ENCODE measurements around the gene CASP10.
"Not testable (repeated sequence)": the region's sequence is repeated elsewhere in the genome, so short reads cannot be mapped to it uniquely, and the experiment has no call there.

The CASP10 gene

GRCh38 chr2:201233812-201234662 is 51.1 kb downstream of the CASP10 start:
- TF ChIP-seq CTCF (IDR thresholded peaks at IDR 0.05; ENCODE audit: control insufficient read depth, extremely low read depth, insufficient read depth), result no peak
- no peak for DNase-seq (ENCODE audit: low read depth)
- H3K4me3 ChIP-seq (ENCODE audit: low read depth, low read length), result peak overlapping the region; percentile 77

DNA sequence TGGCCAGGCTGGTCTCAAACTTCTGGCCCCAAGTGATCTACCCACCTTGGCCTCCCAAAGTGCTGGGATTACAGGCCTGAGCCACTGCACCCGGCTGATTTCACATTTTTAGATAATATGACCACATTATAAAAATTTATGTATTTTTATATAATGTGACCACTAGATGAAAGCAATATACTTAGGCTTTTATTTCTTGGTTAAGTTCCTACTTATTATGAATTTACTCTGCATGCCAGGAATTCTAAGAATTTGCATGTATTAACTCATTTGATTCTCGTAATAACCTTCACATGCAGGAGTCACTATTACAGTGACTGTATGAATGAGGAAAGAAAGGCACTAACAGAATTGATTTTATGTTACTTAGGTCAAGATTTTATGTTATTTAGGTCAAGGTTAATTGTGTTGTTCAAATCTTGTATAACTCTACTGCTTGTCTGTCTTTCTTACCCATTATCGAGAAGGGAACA is 51.8 kb downstream of the CASP10 start:
- DNase-seq (ENCODE audit: low read depth), result no peak
- no peak for TF ChIP-seq CTCF (IDR thresholded peaks at IDR 0.05; ENCODE audit: control insufficient read depth, extremely low read depth, insufficient read depth)
- peak overlapping the region; percentile 77 for H3K4me3 ChIP-seq (ENCODE audit: low read depth, low read length)

- H3K4me3 ChIP-seq (ENCODE audit: low read depth, low read length), result no peak overlapping the region
- DNase-seq (ENCODE audit: low read depth), result no peak
- TF ChIP-seq CTCF (IDR thresholded peaks at IDR 0.05; ENCODE audit: control insufficient read depth, extremely low read depth, insufficient read depth), result peak; percentile 30
Observed at GRCh38 chr2:201235860-201236811, 53.2 kb downstream of the CASP10 start.

- DNase-seq (ENCODE audit: low read depth), result no peak
- no peak for TF ChIP-seq CTCF (IDR thresholded peaks at IDR 0.05; ENCODE audit: control insufficient read depth, extremely low read depth, insufficient read depth)
- no peak overlapping the region for H3K4me3 ChIP-seq (ENCODE audit: low read depth, low read length)
Observed at GRCh38 chr2:201237486-201238123, 54.7 kb downstream of the CASP10 start.

DNA sequence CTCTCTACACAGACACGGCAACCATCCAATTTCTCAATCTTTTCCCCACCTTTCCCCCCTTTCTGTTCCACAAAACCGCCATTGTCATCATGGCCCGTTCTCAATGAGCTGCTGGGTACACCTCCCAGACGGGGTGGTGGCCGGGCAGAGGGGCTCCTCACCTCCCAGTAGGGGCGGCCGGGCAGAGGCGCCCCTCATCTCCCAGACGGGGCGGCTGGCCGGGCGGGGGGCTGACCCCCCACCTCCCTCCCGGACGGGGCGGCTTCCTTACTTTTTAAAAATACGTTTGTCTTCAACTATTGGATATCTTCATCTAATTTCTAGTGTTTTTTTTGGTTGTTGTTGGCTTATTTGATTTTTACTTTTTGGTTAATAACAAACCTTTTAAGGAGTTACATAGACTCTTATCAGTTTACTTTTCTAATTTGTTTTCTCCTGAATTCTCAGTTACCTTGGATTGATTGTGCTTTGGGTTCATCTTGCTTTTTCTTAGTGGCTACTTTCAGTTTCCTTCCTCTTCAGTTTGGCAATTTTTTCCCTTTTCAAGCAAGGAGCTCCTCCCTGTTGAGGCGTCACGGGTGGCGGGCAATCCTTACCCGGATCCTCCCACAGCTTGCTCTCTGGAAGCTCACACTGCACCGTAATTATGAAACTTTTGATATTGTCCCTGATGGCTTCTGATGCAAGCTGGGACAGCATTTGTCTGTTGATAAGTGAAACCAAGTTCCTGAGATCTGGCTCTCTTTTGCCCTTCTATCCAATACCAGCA is 56.4 kb downstream of the CASP10 start:
- DNase-seq (ENCODE audit: low read depth); H3K4me3 ChIP-seq (ENCODE audit: low read depth, low read length): not testable (repeated sequence)

DNA sequence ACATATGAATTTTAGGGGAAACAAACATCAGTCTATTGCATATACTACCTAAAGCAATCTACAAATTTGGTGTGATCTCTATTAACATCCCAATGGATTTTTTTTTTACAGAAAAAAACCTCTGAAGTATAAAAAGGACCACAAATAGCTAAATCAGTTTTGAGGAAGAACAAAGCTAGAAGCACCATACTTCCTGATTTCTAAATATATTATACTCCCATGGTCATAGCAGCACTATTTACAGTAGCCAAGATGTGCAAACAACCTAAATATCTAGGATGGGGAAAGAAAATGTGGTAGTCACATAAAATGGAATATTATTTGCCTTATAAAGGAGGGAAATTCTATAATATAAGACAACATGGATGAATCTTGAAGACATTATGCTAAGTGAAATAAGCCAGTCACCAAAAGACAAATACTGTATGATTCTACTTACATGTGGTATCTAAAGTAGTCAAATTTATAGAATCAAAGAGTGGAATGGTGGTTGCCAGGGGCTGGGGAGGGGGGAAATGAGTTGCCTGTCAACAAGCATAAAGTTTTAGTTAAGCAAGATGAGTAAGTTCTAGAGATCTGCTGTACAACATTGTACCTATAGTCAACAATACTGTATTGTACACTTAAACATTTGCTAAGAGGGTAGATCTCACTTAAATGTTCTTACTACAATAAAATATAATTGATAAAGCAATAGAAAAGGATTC is 59.8 kb downstream of the CASP10 start:
- no peak overlapping the region for H3K4me3 ChIP-seq (ENCODE audit: low read depth, low read length)
- no peak for DNase-seq (ENCODE audit: low read depth)
- TF ChIP-seq CTCF (IDR thresholded peaks at IDR 0.05; ENCODE audit: control insufficient read depth, extremely low read depth, insufficient read depth), result no peak

Measured in LNCaP clone FGC (cell line).